ENCODE measurements around the gene FHIT.

GRCh38 chr3:60752809-60753208 lies 498.4 kb downstream of the FHIT start:
- TF ChIP-seq, protein P1, sequence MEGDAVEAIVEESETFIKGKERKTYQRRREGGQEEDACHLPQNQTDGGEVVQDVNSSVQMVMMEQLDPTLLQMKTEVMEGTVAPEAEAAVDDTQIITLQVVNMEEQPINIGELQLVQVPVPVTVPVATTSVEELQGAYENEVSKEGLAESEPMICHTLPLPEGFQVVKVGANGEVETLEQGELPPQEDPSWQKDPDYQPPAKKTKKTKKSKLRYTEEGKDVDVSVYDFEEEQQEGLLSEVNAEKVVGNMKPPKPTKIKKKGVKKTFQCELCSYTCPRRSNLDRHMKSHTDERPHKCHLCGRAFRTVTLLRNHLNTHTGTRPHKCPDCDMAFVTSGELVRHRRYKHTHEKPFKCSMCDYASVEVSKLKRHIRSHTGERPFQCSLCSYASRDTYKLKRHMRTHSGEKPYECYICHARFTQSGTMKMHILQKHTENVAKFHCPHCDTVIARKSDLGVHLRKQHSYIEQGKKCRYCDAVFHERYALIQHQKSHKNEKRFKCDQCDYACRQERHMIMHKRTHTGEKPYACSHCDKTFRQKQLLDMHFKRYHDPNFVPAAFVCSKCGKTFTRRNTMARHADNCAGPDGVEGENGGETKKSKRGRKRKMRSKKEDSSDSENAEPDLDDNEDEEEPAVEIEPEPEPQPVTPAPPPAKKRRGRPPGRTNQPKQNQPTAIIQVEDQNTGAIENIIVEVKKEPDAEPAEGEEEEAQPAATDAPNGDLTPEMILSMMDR (IDR thresholded peaks at IDR 0.05; ENCODE audit: low read depth, low read length): no peak
- TF ChIP-seq EZH2phosphoT487 (IDR thresholded peaks at IDR 0.05; ENCODE audit: low read depth): no peak
